GM23248 (cell line): Measurements from ENCODE around the gene OR5AR1.

Source experiments
- EZH2 ChIP-seq: fragments of 200-600 bp; sonication (generic); IDR thresholded peaks from 2 replicates; pipeline ENCODE4 v1.6.1; 2018; ENCODE audit warnings: antibody characterized with exemption, mild to moderate bottlenecking; ENCODE audit not compliant: insufficient read depth, poor library complexity, severe bottlenecking
- EZH2phosphoT487 ChIP-seq: fragments of 200-600 bp; sonication (generic); IDR thresholded peaks from 2 replicates; pipeline ENCODE4 v1.6.1; 2018; ENCODE audit warnings: antibody characterized with exemption, moderate library complexity, mild to moderate bottlenecking, low read depth; ENCODE audit not compliant: insufficient read depth

GRCh38 chr11:56659755-56660154 is 3.7 kb upstream of the OR5AR1 start:
- TF ChIP-seq EZH2, result no peak
- TF ChIP-seq EZH2phosphoT487, result no peak
